ENCODE data around the gene NCBP1. TPM values are rescaled to one million over a fixed set of nuclear protein-coding genes. Genes with fewer than 3 reads are reported as not detected.

NCBP1 gene
- total and polyA plus RNA-seq, 9 of the 15 experiments (the other 6 are each of a cell fraction or from before 2014, with no cell fraction given), result 29.4 to 69.7 (median 57.5) TPM

DNA sequence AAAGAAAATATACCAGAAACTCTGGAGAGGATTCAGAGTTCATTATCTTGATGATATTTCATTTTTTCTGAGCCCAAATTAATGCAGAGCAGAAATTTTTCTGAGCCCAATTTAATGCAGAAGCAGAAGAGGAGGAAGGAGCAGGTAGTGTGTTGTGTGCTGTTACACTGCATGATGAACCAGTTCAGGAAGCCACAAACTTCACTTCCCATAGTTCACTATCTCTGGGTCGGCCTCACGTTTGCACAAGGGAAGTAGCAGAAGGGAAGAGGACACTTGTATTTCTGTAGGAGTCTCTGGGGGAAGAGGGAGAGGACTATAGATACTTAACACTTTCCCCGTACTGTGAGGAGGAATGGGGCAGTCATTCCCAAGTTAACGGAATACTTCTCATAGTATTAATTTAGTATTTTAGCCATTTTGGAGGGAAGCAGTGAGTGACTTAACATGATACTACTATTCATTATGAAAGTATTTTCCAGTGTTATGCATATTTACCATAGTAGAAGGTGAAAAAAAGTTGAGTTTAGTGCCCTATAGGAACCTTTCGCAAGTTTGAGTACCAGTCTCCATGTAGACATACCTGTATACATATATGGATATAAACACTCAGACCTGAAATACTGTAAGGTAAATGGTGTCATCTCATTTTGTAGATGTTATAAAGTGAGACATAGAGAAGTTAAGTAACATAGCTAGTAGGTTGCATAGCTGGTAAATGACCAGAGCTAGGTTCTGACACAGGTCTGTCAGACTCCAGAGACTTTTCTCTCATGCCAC, 33.5 kb downstream of the NCBP1 start:
- H3K4me3 ChIP-seq, result no peak overlapping the region
- no peak overlapping the region for H3K4me2 ChIP-seq (ENCODE audit: insufficient read depth, low read length)
- POLR2A ChIA-PET, result interaction anchor here (0.6 to 1.0 kb wide), 2 partner anchors 9 to 12 kb away, joined by 3 to 5 read pairs; no protein-coding TSS in a partner anchor
- no peaks in the 10 kb centered on the region for H3K4me1 ChIP-seq (replicated peaks in 1 of 2; ENCODE audit: control insufficient read depth in 2 of 2, insufficient read depth in 2 of 2, low read length in 2 of 2)
- no peaks in the 10 kb centered on the region for H3K27me3 ChIP-seq (ENCODE audit: control insufficient read depth in 2 of 2, insufficient read depth in 2 of 2, low read length in 2 of 2)
- no peaks in the 10 kb centered on the region for H3K79me2 ChIP-seq (ENCODE audit: control insufficient read depth, insufficient read depth, low read length)
- no peaks in the 10 kb centered on the region for H3K9me3 ChIP-seq (replicated peaks; ENCODE audit: control insufficient read depth, insufficient read depth, low read depth, low read length)
- ATAC-seq (no peak), DNase-seq (ENCODE audit: extremely low read depth in 1 of 4, low spot score in 3 of 4) (no peak), FAIRE-seq (no peak)
- peaks cover 97% of the 10 kb centered on the region for H3K36me3 ChIP-seq (ENCODE audit: control insufficient read depth, insufficient read depth, low read length)
- H3K9me1 ChIP-seq (ENCODE audit: control insufficient read depth, insufficient read depth, low read length), result no peaks in the 10 kb centered on the region
- intact Hi-C loops (cut with micrococcal nuclease), result no loop called here
- no peak overlapping the region for H3K27ac ChIP-seq (ENCODE audit: extremely low read depth, low read depth, low read length)
- BruUV-seq (replicated peaks), result no TSS peak
- H2AFZ ChIP-seq (ENCODE audit: low read depth, low read length), result no peak overlapping the region
- no peaks in the 10 kb centered on the region for H4K20me1 ChIP-seq (replicated peaks; ENCODE audit: control insufficient read depth, insufficient read depth, low read length)
- H3K9ac ChIP-seq (ENCODE audit: insufficient read depth in 1 of 2, low read depth in 2 of 2, low read length in 2 of 2), result no peak overlapping the region
- WGBS (ENCODE audit: insufficient coverage, low coverage, missing lambda C conversion rate), result 95% methylated on average over 5 of the region's 5 CpGs
- in situ Hi-C loops (cut with MboI), result no loop called here
- CTCF ChIA-PET (ENCODE audit: low intra/inter-chr PET ratio), result no interaction called here
- TF ChIP-seq ZKSCAN1 (IDR thresholded peaks at IDR 0.05; ENCODE audit: low read depth, low read length), result no peak
- no peak for TF ChIP-seq ZNF507 (tag; conservative IDR thresholded peaks at IDR 0.05)
- TF ChIP-seq PHF21A (IDR thresholded peaks at IDR 0.05; ENCODE audit: borderline replicate concordance, low read depth), result no peak
- TF ChIP-seq, protein P1, sequence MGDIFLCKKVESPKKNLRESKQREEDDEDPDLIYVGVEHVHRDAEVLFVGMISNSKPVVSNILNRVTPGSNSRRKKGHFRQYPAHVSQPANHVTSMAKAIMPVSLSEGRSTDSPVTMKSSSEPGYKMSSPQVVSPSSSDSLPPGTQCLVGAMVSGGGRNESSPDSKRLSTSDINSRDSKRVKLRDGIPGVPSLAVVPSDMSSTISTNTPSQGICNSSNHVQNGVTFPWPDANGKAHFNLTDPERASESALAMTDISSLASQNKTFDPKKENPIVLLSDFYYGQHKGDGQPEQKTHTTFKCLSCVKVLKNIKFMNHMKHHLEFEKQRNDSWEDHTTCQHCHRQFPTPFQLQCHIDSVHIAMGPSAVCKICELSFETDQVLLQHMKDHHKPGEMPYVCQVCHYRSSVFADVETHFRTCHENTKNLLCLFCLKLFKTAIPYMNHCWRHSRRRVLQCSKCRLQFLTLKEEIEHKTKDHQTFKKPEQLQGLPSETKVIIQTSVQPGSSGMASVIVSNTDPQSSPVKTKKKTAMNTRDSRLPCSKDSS (IDR thresholded peaks at IDR 0.05; ENCODE audit: low read depth, partially characterized antibody), result no peak
- TF ChIP-seq, protein P2, sequence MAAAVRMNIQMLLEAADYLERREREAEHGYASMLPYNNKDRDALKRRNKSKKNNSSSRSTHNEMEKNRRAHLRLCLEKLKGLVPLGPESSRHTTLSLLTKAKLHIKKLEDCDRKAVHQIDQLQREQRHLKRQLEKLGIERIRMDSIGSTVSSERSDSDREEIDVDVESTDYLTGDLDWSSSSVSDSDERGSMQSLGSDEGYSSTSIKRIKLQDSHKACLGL (CRISPR knock-in tag; IDR thresholded peaks at IDR 0.05; ENCODE audit: borderline replicate concordance, poor library complexity, severe bottlenecking), result no peak
- no peak for TF ChIP-seq ZKSCAN3 (CRISPR knock-in tag; IDR thresholded peaks at IDR 0.05)
- no peak for TF ChIP-seq BRD9 (IDR thresholded peaks at IDR 0.05; ENCODE audit: low read depth, partially characterized antibody)
- TF ChIP-seq, protein P3, sequence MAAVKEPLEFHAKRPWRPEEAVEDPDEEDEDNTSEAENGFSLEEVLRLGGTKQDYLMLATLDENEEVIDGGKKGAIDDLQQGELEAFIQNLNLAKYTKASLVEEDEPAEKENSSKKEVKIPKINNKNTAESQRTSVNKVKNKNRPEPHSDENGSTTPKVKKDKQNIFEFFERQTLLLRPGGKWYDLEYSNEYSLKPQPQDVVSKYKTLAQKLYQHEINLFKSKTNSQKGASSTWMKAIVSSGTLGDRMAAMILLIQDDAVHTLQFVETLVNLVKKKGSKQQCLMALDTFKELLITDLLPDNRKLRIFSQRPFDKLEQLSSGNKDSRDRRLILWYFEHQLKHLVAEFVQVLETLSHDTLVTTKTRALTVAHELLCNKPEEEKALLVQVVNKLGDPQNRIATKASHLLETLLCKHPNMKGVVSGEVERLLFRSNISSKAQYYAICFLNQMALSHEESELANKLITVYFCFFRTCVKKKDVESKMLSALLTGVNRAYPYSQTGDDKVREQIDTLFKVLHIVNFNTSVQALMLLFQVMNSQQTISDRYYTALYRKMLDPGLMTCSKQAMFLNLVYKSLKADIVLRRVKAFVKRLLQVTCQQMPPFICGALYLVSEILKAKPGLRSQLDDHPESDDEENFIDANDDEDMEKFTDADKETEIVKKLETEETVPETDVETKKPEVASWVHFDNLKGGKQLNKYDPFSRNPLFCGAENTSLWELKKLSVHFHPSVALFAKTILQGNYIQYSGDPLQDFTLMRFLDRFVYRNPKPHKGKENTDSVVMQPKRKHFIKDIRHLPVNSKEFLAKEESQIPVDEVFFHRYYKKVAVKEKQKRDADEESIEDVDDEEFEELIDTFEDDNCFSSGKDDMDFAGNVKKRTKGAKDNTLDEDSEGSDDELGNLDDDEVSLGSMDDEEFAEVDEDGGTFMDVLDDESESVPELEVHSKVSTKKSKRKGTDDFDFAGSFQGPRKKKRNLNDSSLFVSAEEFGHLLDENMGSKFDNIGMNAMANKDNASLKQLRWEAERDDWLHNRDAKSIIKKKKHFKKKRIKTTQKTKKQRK (IDR thresholded peaks at IDR 0.05; ENCODE audit: borderline replicate concordance, low read depth, low read length), result no peak
- no peak for TF ChIP-seq ERF (CRISPR knock-in tag; IDR thresholded peaks at IDR 0.05)
- no peak for TF ChIP-seq L3MBTL2 (IDR thresholded peaks at IDR 0.05)
- no peak for TF ChIP-seq ZNF316 (IDR thresholded peaks at IDR 0.05)
- TF ChIP-seq PHF20 (IDR thresholded peaks at IDR 0.05; ENCODE audit: partially characterized antibody), result no peak
- TF ChIP-seq ZKSCAN8 (CRISPR knock-in tag; IDR thresholded peaks at IDR 0.05), result no peak
- TF ChIP-seq TCF7L2 (IDR thresholded peaks at IDR 0.05; ENCODE audit: low read depth, low read length), result no peak
- no peak for TF ChIP-seq TAF1 (IDR thresholded peaks at IDR 0.05; ENCODE audit: control insufficient read depth, extremely low read depth, insufficient read depth, low read length, severe bottlenecking)
